T-cell (primary cell): ENCODE results near the gene CD1E. TPM values are rescaled to one million over a fixed set of nuclear protein-coding genes. Genes with fewer than 3 reads are reported as not detected.

Experiments
- ATAC-seq, 4 experiments: fragments of 200-7000 bp in 3 of 4; fragments of 150-1000 bp in 1 of 4; cut with Tn5 transposase; replicated peaks in 1 of 4; 1 replicate in 3 of 4; 2 replicates in 1 of 4; pipeline ENCODE4 v1.10.0; 2021; ENCODE audit warnings: moderate library complexity in 3 of 4, mild to moderate bottlenecking in 2 of 4, moderate number of reproducible peaks in 1 of 4
- CTCF ChIA-PET, 2 donors: fragments of 300-600 bp; sonication (Branson Sonifier 250); formaldehyde crosslinking; loops; one replicate each; lab custom pipeline; 2022; ENCODE audit warnings: antibody characterized with exemption in 2 of 2; lab: Charles Lee
- POLR2A ChIA-PET, 2 donors: fragments of 300-600 bp; sonication (Branson Sonifier 250); formaldehyde crosslinking; loops; one replicate each; lab custom pipeline; 2022; ENCODE audit warnings: antibody characterized with exemption in 2 of 2; lab: Charles Lee
- DNase-seq, 35 experiments: peaks; one replicate each; pipeline versions ENCODE4 v3.0.0 to v3.0.0-alpha.2; 2013 to 2023
- H3K27ac ChIP-seq: one replicate; pipeline ENCODE4 v1.5.1; 2013; ENCODE audit warnings: low read length
- H3K27me3 ChIP-seq, 2 experiments: replicated peaks in 1 of 2; 1 replicate in 1 of 2; 2 replicates in 1 of 2; pipeline versions ENCODE4 v1.6.1 to v1.7.0; 2013; ENCODE audit warnings: low read length in 1 of 2, mixed read lengths in 1 of 2; ENCODE audit not compliant: control insufficient read depth in 2 of 2, insufficient read depth in 2 of 2; ENCODE audit errors: extremely low read depth in 1 of 2
- H3K36me3 ChIP-seq, 2 donors: 1 replicate in 1 of 2; 2 replicates in 1 of 2; pipeline versions ENCODE4 v1.6.1 to v1.7.0; 2013; ENCODE audit warnings: low read length in 1 of 2; ENCODE audit not compliant: control insufficient read depth in 2 of 2, insufficient read depth in 1 of 2; ENCODE audit errors: extremely low read depth in 1 of 2
- H3K4me1 ChIP-seq, 2 experiments: 1 replicate in 1 of 2; 2 replicates in 1 of 2; pipeline versions ENCODE4 v1.6.1 to v1.7.0; 2013; ENCODE audit warnings: low read length in 2 of 2, mixed read lengths in 1 of 2; ENCODE audit not compliant: insufficient read depth in 2 of 2, control insufficient read depth in 1 of 2; ENCODE audit errors: extremely low read depth in 1 of 2
- H3K4me3 ChIP-seq, 2 donors: 1 replicate in 1 of 2; 2 replicates in 1 of 2; pipeline versions ENCODE4 v1.5.1 to v1.7.0; 2013; ENCODE audit warnings: mild to moderate bottlenecking in 2 of 2, low read length in 1 of 2, moderate library complexity in 1 of 2; ENCODE audit not compliant: control insufficient read depth in 1 of 2; ENCODE audit errors: extremely low read depth in 1 of 2
- H3K9me3 ChIP-seq: 2 replicates; pipeline ENCODE4 v1.7.0; 2013
- H3K27ac Mint-ChIP-seq, 2 donors: one replicate each; pipeline ENCODE4 v1.8.0; 2020 to 2021; ENCODE audit warnings: mild to moderate bottlenecking in 2 of 2, mixed read lengths in 2 of 2
- H3K27me3 Mint-ChIP-seq, 2 donors: one replicate each; pipeline ENCODE4 v1.8.0; 2021 to 2022; ENCODE audit warnings: mixed read lengths in 2 of 2
- H3K36me3 Mint-ChIP-seq: one replicate; pipeline ENCODE4 v1.8.0; 2021; ENCODE audit warnings: mixed read lengths
- H3K4me1 Mint-ChIP-seq, 3 donors: one replicate each; pipeline ENCODE4 v1.8.0; 2020 to 2022; ENCODE audit warnings: mixed read lengths in 3 of 3, mild to moderate bottlenecking in 1 of 3
- H3K4me3 Mint-ChIP-seq, 3 donors: one replicate each; pipeline ENCODE4 v1.8.0; 2020 to 2022; ENCODE audit warnings: mild to moderate bottlenecking in 3 of 3, mixed read lengths in 3 of 3, moderate library complexity in 3 of 3
- H3K9me3 Mint-ChIP-seq, 3 donors: one replicate each; pipeline ENCODE4 v1.8.0; 2020 to 2022; ENCODE audit warnings: mixed read lengths in 3 of 3
- WGBS: methylation state at CpG from one replicate; pipeline ENCODE4 v1.1.5; 2013; ENCODE audit warnings: missing lambda C conversion rate; ENCODE audit not compliant: insufficient coverage; 5-methylcytosine and 5-hydroxymethylcytosine counted together
- total RNA-seq, 35 experiments: library from RNA in 6 of 35; stranded (reverse) in 6 of 35; fragments of 120-200 nt in 1 of 35; gene quantifications; one replicate each; pipeline versions ENCODE4 v1.2.1 to v1.2.4 and lab custom pipeline; 2013 to 2026

Gene CD1E
- total RNA-seq (not detected), total RNA-seq (lab: John Stamatoyannopoulos, UW) (0 to 0.15 (median 0) reads per million in 29 experiments)
- total RNA-seq (2013) = not detected

GRCh38 chr1:158353303-158354075, at the start of gene CD1E:
Gene CD1E, plus strand, starts transcription at chr1:158353894. Its CDS starts 95 bp downstream, at chr1:158353989.
- Mint-ChIP-seq H3K4me1 (peaks cover 0 to 9% (median 0%) of the 10 kb centered on the region in 3 donors), H3K27me3 (peaks cover 27 to 35% of the 10 kb centered on the region in 2 donors), H3K36me3 (no peaks in the 10 kb centered on the region), H3K27ac (no peak within 1 kb of the TSS), H3K9me3 (no peaks in the 10 kb centered on the region), H3K4me3 (no peak within 1 kb of the TSS)
- POLR2A ChIA-PET = no interaction called here
- no peak within 1 kb of the TSS for H3K27ac ChIP-seq
- H3K36me3 ChIP-seq = no peaks in the 10 kb centered on the region
- no peak for DNase-seq
- CTCF ChIA-PET = no interaction called here
- peaks cover 0 to 3% of the 10 kb centered on the region in 2 experiments for H3K4me1 ChIP-seq
- 14% methylated on average over 4 of the region's 6 CpGs for WGBS
- ATAC-seq = no peak
- peaks cover 0 to 10% of the 10 kb centered on the region in 2 experiments for H3K27me3 ChIP-seq
- no peaks in the 10 kb centered on the region for H3K9me3 ChIP-seq
- no peak within 1 kb of the TSS for H3K4me3 ChIP-seq

- Mint-ChIP-seq H3K36me3 (no peaks in the 10 kb centered on the region), H3K27me3 (peaks cover 2 to 4% of the 10 kb centered on the region in 2 donors), H3K9me3 (peaks cover 9 to 28% (median 18%) of the 10 kb centered on the region in 3 donors), H3K4me3 (no peak overlapping the region), H3K27ac (no peak overlapping the region), H3K4me1 (no peaks in the 10 kb centered on the region)
- no peak for DNase-seq
- WGBS = no CpG with 5 or more reads among the region's 1 CpG
- Histone ChIP-seq H3K27ac (no peak overlapping the region), H3K4me3 (no peak overlapping the region), H3K4me1 (no peaks in the 10 kb centered on the region), H3K9me3 (no peaks in the 10 kb centered on the region), H3K36me3 (no peaks in the 10 kb centered on the region), H3K27me3 (no peaks in the 10 kb centered on the region)
- ATAC-seq = no peak
- ChIA-PET POLR2A (no interaction called here), CTCF (no interaction called here)
Observed at GRCh38 chr1:158310623-158311022, 43.1 kb upstream of the CD1E start.

GRCh38 chr1:158311066-158311465, 42.6 kb upstream of the CD1E start:
- WGBS = no CpG with 5 or more reads among the region's 2 CpGs
- H3K27me3 ChIP-seq = no peaks in the 10 kb centered on the region
- no peaks in the 10 kb centered on the region for H3K4me1 Mint-ChIP-seq
- H3K36me3 Mint-ChIP-seq = no peaks in the 10 kb centered on the region
- H3K4me3 ChIP-seq = no peak overlapping the region
- H3K27ac Mint-ChIP-seq = no peak overlapping the region
- H3K4me3 Mint-ChIP-seq = no peak overlapping the region
- H3K9me3 ChIP-seq = no peaks in the 10 kb centered on the region
- POLR2A ChIA-PET = no interaction called here
- peaks cover 9 to 28% (median 18%) of the 10 kb centered on the region in 3 donors for H3K9me3 Mint-ChIP-seq
- ATAC-seq (no peak), DNase-seq (no peak)
- no peaks in the 10 kb centered on the region for H3K4me1 ChIP-seq
- H3K36me3 ChIP-seq = no peaks in the 10 kb centered on the region
- H3K27ac ChIP-seq = no peak overlapping the region
- CTCF ChIA-PET = no interaction called here
- peaks cover 1 to 2% of the 10 kb centered on the region in 2 donors for H3K27me3 Mint-ChIP-seq

- Histone ChIP-seq H3K27me3 (peaks cover 0 to 3% of the 10 kb centered on the region in 2 experiments), H3K36me3 (no peaks in the 10 kb centered on the region), H3K27ac (no peak overlapping the region), H3K4me1 (no peaks in the 10 kb centered on the region), H3K4me3 (no peak overlapping the region), H3K9me3 (no peaks in the 10 kb centered on the region)
- H3K4me1 Mint-ChIP-seq = peaks cover 0 to 1% (median 0%) of the 10 kb centered on the region in 3 donors
- ChIA-PET POLR2A (interaction anchor here in 1 of 2 donors (0.7 kb wide), 1 partner anchor 107 kb away, joined by 13 read pairs; no protein-coding TSS in a partner anchor), CTCF (interaction anchor here in 1 of 2 donors (0.6 kb wide), 1 partner anchor 138 kb away, joined by 3 read pairs; no protein-coding TSS in a partner anchor)
- 83% methylated on average over 1 of the region's 1 CpG for WGBS
- no peaks in the 10 kb centered on the region for H3K36me3 Mint-ChIP-seq
- DNase-seq (no peak), ATAC-seq (no peak)
- H3K27me3 Mint-ChIP-seq = peaks cover 13 to 16% of the 10 kb centered on the region in 2 donors
- H3K4me3 Mint-ChIP-seq = no peak overlapping the region
- peaks cover 0 to 9% (median 8%) of the 10 kb centered on the region in 3 donors for H3K9me3 Mint-ChIP-seq
- H3K27ac Mint-ChIP-seq = no peak overlapping the region
Observed at GRCh38 chr1:158323866-158324265, 29.8 kb upstream of the CD1E start.

- no peak for ATAC-seq
- H3K27ac ChIP-seq = no peak overlapping the region
- H3K27ac Mint-ChIP-seq = no peak overlapping the region
- H3K36me3 ChIP-seq = no peaks in the 10 kb centered on the region
- ChIA-PET CTCF (no interaction called here), POLR2A (no interaction called here)
- no CpG with 5 or more reads among the region's 4 CpGs for WGBS
- H3K27me3 ChIP-seq = peaks cover 0 to 7% of the 10 kb centered on the region in 2 experiments
- no peak for DNase-seq
- peaks cover 0 to 9% (median 8%) of the 10 kb centered on the region in 3 donors for H3K9me3 Mint-ChIP-seq
- H3K36me3 Mint-ChIP-seq = no peaks in the 10 kb centered on the region
- no peak overlapping the region for H3K4me3 ChIP-seq
- H3K27me3 Mint-ChIP-seq = peaks cover 18 to 21% of the 10 kb centered on the region in 2 donors
- H3K4me1 ChIP-seq = no peaks in the 10 kb centered on the region
- H3K9me3 ChIP-seq = no peaks in the 10 kb centered on the region
- no peak overlapping the region for H3K4me3 Mint-ChIP-seq
- H3K4me1 Mint-ChIP-seq = peaks cover 0 to 1% (median 0%) of the 10 kb centered on the region in 3 donors
Observed at GRCh38 chr1:158324395-158324794, 29.3 kb upstream of the CD1E start.

GRCh38 chr1:158327481-158327880, 26.2 kb upstream of the CD1E start:
- POLR2A ChIA-PET = no interaction called here
- no peak overlapping the region for H3K4me3 ChIP-seq
- CTCF ChIA-PET = interaction anchor here in 1 of 2 donors (1.2 kb wide), 1 partner anchor 124 kb away, joined by 4 read pairs; no protein-coding TSS in a partner anchor
- peaks cover 0 to 4% of the 10 kb centered on the region in 2 experiments for H3K4me1 ChIP-seq
- no peaks in the 10 kb centered on the region for H3K36me3 Mint-ChIP-seq
- H3K9me3 Mint-ChIP-seq = peaks cover 0 to 9% (median 8%) of the 10 kb centered on the region in 3 donors
- no peak overlapping the region for H3K4me3 Mint-ChIP-seq
- DNase-seq = no peak
- no peaks in the 10 kb centered on the region for H3K36me3 ChIP-seq
- no peaks in the 10 kb centered on the region for H3K4me1 Mint-ChIP-seq
- H3K27me3 ChIP-seq = peaks cover 0 to 10% of the 10 kb centered on the region in 2 experiments
- no peaks in the 10 kb centered on the region for H3K9me3 ChIP-seq
- no peak overlapping the region for H3K27ac ChIP-seq
- no peak for ATAC-seq
- H3K27me3 Mint-ChIP-seq = peaks cover 12 to 18% of the 10 kb centered on the region in 2 donors
- no peak overlapping the region for H3K27ac Mint-ChIP-seq
